SK-N-MC (cell line): ENCODE results near the gene SECTM1.

Experiments
- DNase-seq: peaks from one replicate; pipeline ENCODE4 v3.0.0-alpha.2; 2011; ENCODE audit warnings: low read depth, low spot score
- H3K27ac ChIP-seq: fragments of 200-600 bp; sonication (generic); 2 replicates; pipeline ENCODE4 v1.5.1; 2016; ENCODE audit warnings: mixed run types
- H3K36me3 ChIP-seq: fragments of 200-600 bp; sonication (generic); 2 replicates; pipeline ENCODE4 v1.6.1; 2017; ENCODE audit warnings: antibody characterized with exemption, low read length, mixed read lengths; ENCODE audit not compliant: insufficient read depth
- H3K4me3 ChIP-seq: fragments of 200-600 bp; sonication (generic); 2 replicates; pipeline ENCODE4 v1.5.1; 2016
- H3K9ac ChIP-seq: fragments of 200-600 bp; sonication (generic); 2 replicates; pipeline ENCODE4 v1.8.0; 2017; ENCODE audit warnings: mixed run types, mixed read lengths; ENCODE audit not compliant: insufficient read length
- H3K9me3 ChIP-seq: fragments of 200-600 bp; sonication (generic); 2 replicates; pipeline ENCODE4 v1.6.1; 2017; ENCODE audit warnings: low read depth, mild to moderate bottlenecking, antibody characterized with exemption, low read length, moderate library complexity, mixed read lengths
- EZH2 ChIP-seq: fragments of 200-600 bp; sonication (generic); IDR thresholded peaks from one replicate; pipeline ENCODE4 v1.6.1; 2017; ENCODE audit warnings: antibody characterized with exemption
- FOXP2 ChIP-seq: optimal IDR thresholded peaks from 2 replicates; pipeline ENCODE3; 2011; ENCODE audit warnings: mild to moderate bottlenecking, moderate library complexity; ENCODE audit not compliant: insufficient read depth; ENCODE audit errors: extremely low read length, control extremely low read depth
- POLR2AphosphoS5 ChIP-seq: IDR thresholded peaks from 2 replicates; pipeline ENCODE4 v1.6.1; 2012; ENCODE audit warnings: mild to moderate bottlenecking, low read depth, low read length, borderline replicate concordance

The SECTM1 gene

GRCh38 chr17:82325286-82326180 lies 8.0 kb downstream of the SECTM1 start:
- no peaks in the 10 kb centered on the region for H3K36me3 ChIP-seq
- no peak for TF ChIP-seq POLR2AphosphoS5
- no peak for TF ChIP-seq EZH2
- TF ChIP-seq FOXP2 = no peak
- H3K9ac ChIP-seq = no peak overlapping the region
- no peak overlapping the region for H3K4me3 ChIP-seq
- no peaks in the 10 kb centered on the region for H3K9me3 ChIP-seq
- no peak overlapping the region for H3K27ac ChIP-seq
- no peak for DNase-seq

- H3K4me3 ChIP-seq = no peak overlapping the region
- no peaks in the 10 kb centered on the region for H3K36me3 ChIP-seq
- no peak for TF ChIP-seq FOXP2
- TF ChIP-seq POLR2AphosphoS5 = no peak
- TF ChIP-seq EZH2 = no peak
- H3K27ac ChIP-seq = no peak overlapping the region
- no peaks in the 10 kb centered on the region for H3K9me3 ChIP-seq
- H3K9ac ChIP-seq = no peak overlapping the region
- no peak for DNase-seq
These were observed 8.8 kb downstream of the SECTM1 start for GRCh38 chr17:82324566-82325285.

GRCh38 chr17:82323514-82324234 lies 9.9 kb downstream of the SECTM1 start:
- H3K9me3 ChIP-seq = no peaks in the 10 kb centered on the region
- no peak for TF ChIP-seq EZH2
- no peak for TF ChIP-seq POLR2AphosphoS5
- no peak for TF ChIP-seq FOXP2
- no peak for DNase-seq
- no peak overlapping the region for H3K27ac ChIP-seq
- H3K4me3 ChIP-seq = no peak overlapping the region
- no peaks in the 10 kb centered on the region for H3K36me3 ChIP-seq
- no peak overlapping the region for H3K9ac ChIP-seq

GRCh38 chr17:82322526-82323453 lies 10.8 kb downstream of the SECTM1 start:
- DNase-seq = no peak
- no peak overlapping the region for H3K27ac ChIP-seq

GRCh38 chr17:82321947-82322466 lies 11.6 kb downstream of the SECTM1 start:
- Histone ChIP-seq H3K4me3 (no peak overlapping the region), H3K36me3 (no peaks in the 10 kb centered on the region), H3K9ac (no peak overlapping the region), H3K9me3 (no peaks in the 10 kb centered on the region), H3K27ac (no peak overlapping the region)
- DNase-seq = no peak
- TF ChIP-seq EZH2 = no peak
- TF ChIP-seq POLR2AphosphoS5 = no peak
- TF ChIP-seq FOXP2 = no peak

More at GRCh38 chr17:82322526-82323453, 10.8 kb downstream of the SECTM1 start:
- no peaks in the 10 kb centered on the region for H3K9me3 ChIP-seq
- no peak overlapping the region for H3K4me3 ChIP-seq
- H3K9ac ChIP-seq = no peak overlapping the region
- no peak for TF ChIP-seq POLR2AphosphoS5
- TF ChIP-seq FOXP2 = no peak
- TF ChIP-seq EZH2 = no peak
- H3K36me3 ChIP-seq = no peaks in the 10 kb centered on the region

- Histone ChIP-seq H3K9me3 (no peaks in the 10 kb centered on the region), H3K27ac (no peak overlapping the region), H3K4me3 (no peak overlapping the region), H3K9ac (no peak overlapping the region), H3K36me3 (no peaks in the 10 kb centered on the region)
- DNase-seq = no peak
- no peak for TF ChIP-seq EZH2
- no peak for TF ChIP-seq FOXP2
- no peak for TF ChIP-seq POLR2AphosphoS5
These were observed 12.3 kb downstream of the SECTM1 start for GRCh38 chr17:82320956-82321927.
